Activated naive CD8-positive, alpha-beta T cell treated with anti-CD3 and anti-CD28 coated beads, Interleukin-2, amount 10 ng/mL, durations not matched to agents 7 days and 5 days (primary cell): Measurements from ENCODE around the gene RTF2. TPM values are rescaled to one million over a fixed set of nuclear protein-coding genes. Genes with fewer than 3 reads are reported as not detected.

Source experiments
- ATAC-seq: fragments of 150-1000 bp; cut with Tn5 transposase; one replicate; pipeline ENCODE4 v1.10.0; 2021; ENCODE audit warnings: low read depth, moderate library complexity
- POLR2A ChIA-PET: fragments of 350-600 bp; sonication (Branson Sonifier 250); formaldehyde crosslinking; loops from one replicate; lab custom pipeline; 2021; ENCODE audit warnings: antibody characterized with exemption; lab: Charles Lee
- DNase-seq: peaks from one replicate; pipeline ENCODE4 v3.0.0; 2021
- H3K27ac Mint-ChIP-seq: one replicate; pipeline ENCODE4 v1.8.0; 2022; ENCODE audit warnings: mild to moderate bottlenecking, mixed read lengths
- H3K27me3 Mint-ChIP-seq: one replicate; pipeline ENCODE4 v1.8.0; 2022; ENCODE audit warnings: mild to moderate bottlenecking, moderate library complexity, mixed read lengths
- H3K36me3 Mint-ChIP-seq: one replicate; pipeline ENCODE4 v1.8.0; 2021; ENCODE audit warnings: mild to moderate bottlenecking, mixed read lengths
- H3K4me1 Mint-ChIP-seq: one replicate; pipeline ENCODE4 v1.8.0; 2021; ENCODE audit warnings: mixed read lengths
- H3K4me3 Mint-ChIP-seq: one replicate; pipeline ENCODE4 v1.8.0; 2022; ENCODE audit warnings: mild to moderate bottlenecking, moderate library complexity, mixed read lengths
- H3K9me3 Mint-ChIP-seq: one replicate; pipeline ENCODE4 v1.8.0; 2021; ENCODE audit warnings: mixed read lengths
- total RNA-seq, 2 experiments: library from RNA; stranded (reverse); gene quantifications; one replicate each; pipeline ENCODE4 v1.2.3, GENCODE V29; 2021

The RTF2 gene
- total RNA-seq, 2 experiments from 2014 or later = 99.8 to 101 TPM

GRCh38 chr20:56442389-56443365, 25.8 kb upstream of the RTF2 start:
- Mint-ChIP-seq H3K36me3 (peaks cover 45% of the 10 kb centered on the region), H3K9me3 (no peaks in the 10 kb centered on the region), H3K4me3 (peak overlapping the region; percentile 70), H3K27ac (peak overlapping the region; percentile 88), H3K4me1 (peaks cover 45% of the 10 kb centered on the region), H3K27me3 (no peaks in the 10 kb centered on the region)
- POLR2A ChIA-PET = interaction anchor here (1.0 to 4.6 kb wide), 8 partner anchors 10 to 50 kb away, joined by 3 to 34 read pairs (median 4); partner anchors contain the start of genes AURKA, CASS4 and CSTF1
- ATAC-seq (no peak), DNase-seq (no peak)

GRCh38 chr20:56443654-56444540, 24.5 kb upstream of the RTF2 start:
- peaks cover 35% of the 10 kb centered on the region for H3K4me1 Mint-ChIP-seq
- H3K9me3 Mint-ChIP-seq = no peaks in the 10 kb centered on the region
- H3K4me3 Mint-ChIP-seq = no peak overlapping the region

DNA sequence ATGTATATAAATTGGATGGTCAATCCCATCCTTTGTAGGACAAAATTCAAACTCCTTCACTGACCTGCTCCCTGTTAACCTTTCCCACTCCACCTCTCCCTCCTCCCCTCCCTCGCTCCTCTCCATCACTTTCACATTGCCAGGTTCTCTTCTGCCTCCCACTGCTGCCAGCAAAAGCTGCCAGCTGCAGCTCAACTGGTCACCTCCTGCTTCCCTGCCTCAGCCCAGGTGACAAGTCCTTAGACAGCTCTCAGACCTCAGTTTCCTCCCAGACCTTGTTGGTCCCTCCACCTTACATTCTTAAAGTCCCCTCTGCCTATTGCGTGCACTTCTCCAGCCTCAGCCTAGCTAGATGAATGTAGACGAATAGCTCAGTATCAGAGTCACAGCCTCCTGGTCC, 23.3 kb upstream of the RTF2 start:
- no peaks in the 10 kb centered on the region for H3K9me3 Mint-ChIP-seq
- H3K4me3 Mint-ChIP-seq = no peak overlapping the region
- POLR2A ChIA-PET = no interaction called here
- no peak for ATAC-seq
- no peak overlapping the region for H3K27ac Mint-ChIP-seq
- peaks cover 41% of the 10 kb centered on the region for H3K36me3 Mint-ChIP-seq
- no peaks in the 10 kb centered on the region for H3K27me3 Mint-ChIP-seq
- H3K4me1 Mint-ChIP-seq = peaks cover 25% of the 10 kb centered on the region
- no peak for DNase-seq

More at GRCh38 chr20:56443654-56444540, 24.5 kb upstream of the RTF2 start:
- H3K27ac Mint-ChIP-seq = peak overlapping the region; percentile 62
- POLR2A ChIA-PET = interaction anchor here (0.7 to 4.6 kb wide), 7 partner anchors 9 to 51 kb away, joined by 3 to 34 read pairs (median 4); partner anchors contain the start of genes AURKA, CASS4 and CSTF1
- no peaks in the 10 kb centered on the region for H3K27me3 Mint-ChIP-seq
- no peak for ATAC-seq
- peaks cover 45% of the 10 kb centered on the region for H3K36me3 Mint-ChIP-seq
- no peak for DNase-seq

- no peak overlapping the region for H3K4me3 Mint-ChIP-seq
- POLR2A ChIA-PET = no interaction called here
Measured at GRCh38 chr20:56445540-56445939, 22.9 kb upstream of the RTF2 start.

GRCh38 chr20:56447227-56447626, 21.2 kb upstream of the RTF2 start:
- peaks cover 47% of the 10 kb centered on the region for H3K36me3 Mint-ChIP-seq

More at GRCh38 chr20:56445540-56445939, 22.9 kb upstream of the RTF2 start:
- Mint-ChIP-seq H3K4me1 (peaks cover 21% of the 10 kb centered on the region), H3K27ac (no peak overlapping the region), H3K9me3 (no peaks in the 10 kb centered on the region), H3K36me3 (peaks cover 38% of the 10 kb centered on the region), H3K27me3 (no peaks in the 10 kb centered on the region)
- ATAC-seq = no peak
- no peak for DNase-seq

DNA sequence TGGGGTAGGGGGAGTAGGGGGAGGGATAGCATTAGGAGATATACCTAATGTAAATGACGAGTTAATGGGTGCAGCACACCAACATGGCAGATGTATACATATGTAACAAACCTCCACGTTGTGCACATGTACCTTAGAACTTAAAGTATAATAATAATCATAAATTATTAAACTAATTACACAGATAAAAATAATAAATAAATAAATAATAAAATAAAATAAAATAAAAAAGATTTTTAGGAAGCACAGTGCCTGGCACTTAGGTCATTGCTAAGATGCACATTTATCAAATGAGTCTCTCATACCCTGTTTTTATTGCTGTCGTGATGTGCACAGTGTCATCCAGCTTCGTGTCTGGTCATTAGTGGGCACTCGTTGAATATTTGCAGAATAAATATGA, 19.0 kb upstream of the RTF2 start:
- no peak overlapping the region for H3K4me3 Mint-ChIP-seq
- H3K9me3 Mint-ChIP-seq = no peaks in the 10 kb centered on the region
- DNase-seq (no peak), ATAC-seq (no peak)
- peaks cover 43% of the 10 kb centered on the region for H3K36me3 Mint-ChIP-seq
- H3K27me3 Mint-ChIP-seq = no peaks in the 10 kb centered on the region
- peaks cover 5% of the 10 kb centered on the region for H3K4me1 Mint-ChIP-seq
- H3K27ac Mint-ChIP-seq = no peak overlapping the region
- POLR2A ChIA-PET = no interaction called here

More at GRCh38 chr20:56447227-56447626, 21.2 kb upstream of the RTF2 start:
- Mint-ChIP-seq H3K27me3 (no peaks in the 10 kb centered on the region), H3K4me3 (no peak overlapping the region), H3K27ac (no peak overlapping the region), H3K4me1 (peaks cover 13% of the 10 kb centered on the region), H3K9me3 (no peaks in the 10 kb centered on the region)
- no peak for ATAC-seq
- no peak for DNase-seq
- POLR2A ChIA-PET = interaction anchor here (2.0 kb wide), 1 partner anchor 17 kb away, joined by 5 read pairs; no protein-coding TSS in a partner anchor

DNA sequence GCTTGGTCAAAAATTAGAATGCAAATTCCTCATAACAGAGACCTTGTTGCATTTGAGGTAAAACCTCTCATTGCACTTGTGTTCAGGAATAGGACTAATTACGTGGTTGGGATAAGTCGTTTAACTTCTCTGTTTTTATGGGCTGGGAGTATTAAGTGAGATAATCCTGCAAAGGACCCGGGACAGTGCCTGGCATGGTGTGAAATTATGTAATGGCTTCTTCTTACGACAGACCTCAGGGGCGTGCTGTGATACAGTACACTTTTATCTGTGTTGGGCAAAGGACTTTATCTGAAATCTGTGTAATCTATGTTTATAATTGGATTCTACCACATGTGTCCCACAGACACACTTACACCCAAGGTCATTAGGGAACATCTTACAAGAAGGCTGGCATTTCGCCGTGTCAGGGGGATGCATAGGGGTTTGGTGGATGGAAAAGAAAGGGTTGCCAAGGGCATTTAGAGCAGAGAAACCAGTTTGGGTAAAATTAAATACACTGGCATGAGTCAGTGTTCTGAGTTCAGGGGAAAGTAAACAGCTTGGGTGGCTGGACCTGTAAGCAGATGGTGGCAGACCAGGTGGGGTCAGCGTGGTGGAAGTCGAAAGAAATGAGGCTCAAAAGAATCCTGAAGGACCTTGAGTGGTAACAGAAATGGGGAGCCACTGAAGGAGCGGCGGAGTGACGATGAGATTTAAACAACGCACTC, 17.2 kb upstream of the RTF2 start:
- H3K4me1 Mint-ChIP-seq = peaks cover 10% of the 10 kb centered on the region
- no peak overlapping the region for H3K4me3 Mint-ChIP-seq
- ATAC-seq = no peak
- no peak overlapping the region for H3K27ac Mint-ChIP-seq
- POLR2A ChIA-PET = no interaction called here
- peaks cover 50% of the 10 kb centered on the region for H3K36me3 Mint-ChIP-seq
- H3K27me3 Mint-ChIP-seq = no peaks in the 10 kb centered on the region
- DNase-seq = no peak
- peaks cover 2% of the 10 kb centered on the region for H3K9me3 Mint-ChIP-seq

- DNase-seq = no peak
- Mint-ChIP-seq H3K27me3 (no peaks in the 10 kb centered on the region), H3K4me3 (no peak overlapping the region), H3K27ac (no peak overlapping the region), H3K9me3 (peaks cover 2% of the 10 kb centered on the region), H3K36me3 (peaks cover 47% of the 10 kb centered on the region), H3K4me1 (peaks cover 13% of the 10 kb centered on the region)
- POLR2A ChIA-PET = interaction anchor here (1.2 kb wide), 1 partner anchor 10 kb away, joined by 4 read pairs; no protein-coding TSS in a partner anchor
- ATAC-seq = no peak
Measured at GRCh38 chr20:56453352-56453751, 15.1 kb upstream of the RTF2 start.

DNA sequence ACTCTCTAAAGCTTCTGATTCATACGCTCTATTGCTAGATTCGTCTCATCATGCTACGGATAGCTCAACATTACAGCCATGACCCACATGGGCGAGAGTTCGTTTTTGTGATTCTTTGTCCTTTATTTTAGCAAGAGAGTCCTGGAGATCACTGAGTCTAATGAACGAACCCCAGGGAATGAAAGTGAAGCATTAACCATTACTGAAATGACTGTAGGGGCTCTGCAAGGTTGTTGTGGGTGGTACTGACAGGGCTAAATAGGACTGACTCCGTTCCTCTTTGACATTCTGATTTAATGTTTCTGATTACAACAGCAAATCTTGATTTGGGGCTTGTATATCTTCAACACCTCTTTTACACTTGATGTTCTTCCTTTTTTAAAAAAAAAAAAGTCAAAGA, 13.7 kb upstream of the RTF2 start:
- peaks cover 20% of the 10 kb centered on the region for H3K4me1 Mint-ChIP-seq
- H3K27me3 Mint-ChIP-seq = no peaks in the 10 kb centered on the region
- DNase-seq = no peak
- H3K27ac Mint-ChIP-seq = no peak overlapping the region
- H3K36me3 Mint-ChIP-seq = peaks cover 51% of the 10 kb centered on the region
- POLR2A ChIA-PET = interaction anchor here (1.2 kb wide), 1 partner anchor 36 kb away, joined by 3 read pairs; no protein-coding TSS in a partner anchor
- H3K4me3 Mint-ChIP-seq = no peak overlapping the region
- no peak for ATAC-seq
- peaks cover 2% of the 10 kb centered on the region for H3K9me3 Mint-ChIP-seq

- H3K27ac Mint-ChIP-seq = no peak overlapping the region
- H3K4me1 Mint-ChIP-seq = peaks cover 47% of the 10 kb centered on the region
- H3K36me3 Mint-ChIP-seq = peaks cover 47% of the 10 kb centered on the region
- H3K4me3 Mint-ChIP-seq = no peak overlapping the region
- peaks cover 2% of the 10 kb centered on the region for H3K9me3 Mint-ChIP-seq
- no peak for ATAC-seq
- POLR2A ChIA-PET = interaction anchor here (0.8 kb wide), 1 partner anchor 16 kb away, joined by 3 read pairs; no protein-coding TSS in a partner anchor
- DNase-seq = no peak
- no peaks in the 10 kb centered on the region for H3K27me3 Mint-ChIP-seq
Measured at GRCh38 chr20:56458206-56458821, 10.1 kb upstream of the RTF2 start.

- peaks cover 56% of the 10 kb centered on the region for H3K4me1 Mint-ChIP-seq
- H3K36me3 Mint-ChIP-seq = peaks cover 36% of the 10 kb centered on the region
- H3K27ac Mint-ChIP-seq = peak overlapping the region; percentile 83
- no peaks in the 10 kb centered on the region for H3K27me3 Mint-ChIP-seq
- peak; percentile 52 for DNase-seq
- ATAC-seq = peak; percentile 92
- POLR2A ChIA-PET = interaction anchor here (1.0 to 2.3 kb wide), 4 partner anchors 16 to 48 kb away, joined by 3 to 18 read pairs (median 3); partner anchors contain the start of gene CASS4
- no peaks in the 10 kb centered on the region for H3K9me3 Mint-ChIP-seq
- peak overlapping the region; percentile 68 for H3K4me3 Mint-ChIP-seq
Measured at GRCh38 chr20:56460459-56460858, 8.0 kb upstream of the RTF2 start.

DNA sequence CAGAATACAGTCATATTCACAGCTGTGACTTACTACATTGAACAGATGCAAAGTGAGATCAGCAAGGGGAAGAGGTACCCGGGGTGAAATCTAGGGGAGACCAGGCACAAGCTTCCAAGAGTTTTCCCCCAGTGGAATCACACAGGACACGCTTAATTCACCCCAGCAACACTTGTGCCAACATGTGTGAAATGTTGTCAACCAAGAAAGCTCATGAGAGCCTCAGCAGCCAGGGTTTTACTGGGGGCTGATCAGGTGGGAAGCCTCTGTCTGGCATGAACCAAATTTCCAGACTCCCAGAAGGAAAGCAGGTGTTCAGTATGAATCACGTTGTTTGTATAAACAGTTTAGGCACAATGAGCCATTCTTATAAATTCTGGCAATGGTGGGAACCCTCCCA, 6.9 kb upstream of the RTF2 start:
- DNase-seq (no peak), ATAC-seq (no peak)
- Mint-ChIP-seq H3K4me1 (peaks cover 62% of the 10 kb centered on the region), H3K9me3 (no peaks in the 10 kb centered on the region), H3K27ac (peak overlapping the region; percentile 83), H3K27me3 (no peaks in the 10 kb centered on the region), H3K36me3 (peaks cover 30% of the 10 kb centered on the region), H3K4me3 (peak overlapping the region; percentile 68)
- POLR2A ChIA-PET = interaction anchor here (0.6 to 2.6 kb wide), 4 partner anchors 19 to 69 kb away, joined by 3 to 18 read pairs (median 7); partner anchors contain the start of genes AURKA, CASS4 and CSTF1
